ENCODE results near the gene CBY3. TPM values are rescaled to one million over a fixed set of nuclear protein-coding genes. Genes with fewer than 3 reads are reported as not detected.

Gene CBY3
- total and polyA plus RNA-seq, 2 of the 13 experiments (the other 11 are each of a cell fraction or from before 2014, with no cell fraction given): not detected

GRCh38 chr5:179697993-179698934 is 17.4 kb upstream of the CBY3 start (continued):
- no peak; the same call in 1 of the 2 replicates for TF ChIP-seq TIGD3 (CRISPR knock-in tag; IDR thresholded peaks at IDR 0.05; ENCODE audit: borderline replicate concordance)
- no peak for TF ChIP-seq RELA (CRISPR knock-in tag; IDR thresholded peaks at IDR 0.05)
- TF ChIP-seq MED8 (CRISPR knock-in tag; IDR thresholded peaks at IDR 0.05; ENCODE audit: insufficient replicate concordance): peak; percentile 71
- TF ChIP-seq ZFP36 (IDR thresholded peaks at IDR 0.05; ENCODE audit: borderline replicate concordance, low read depth, low read length, partially characterized antibody): no peak
- no peak for TF ChIP-seq DDIT3 (CRISPR knock-in tag; IDR thresholded peaks at IDR 0.05)
- no peak for TF ChIP-seq GPN1 (CRISPR knock-in tag; IDR thresholded peaks at IDR 0.05; ENCODE audit: borderline replicate concordance)
- TF ChIP-seq ZNF124 (CRISPR knock-in tag; IDR thresholded peaks at IDR 0.05): peak; percentile 13; the same call in 1 of the 2 replicates
- TF ChIP-seq CEBPZ (IDR thresholded peaks at IDR 0.05; ENCODE audit: low read length): peak; percentile 60; the same call in 1 of the 2 replicates
- peak; percentile 75; the same call in 1 of the 2 replicates for TF ChIP-seq AKAP8 (CRISPR knock-in tag; IDR thresholded peaks at IDR 0.05)
- TF ChIP-seq AKNA (CRISPR knock-in tag; IDR thresholded peaks at IDR 0.05; ENCODE audit: borderline replicate concordance): no peak
- no peak for TF ChIP-seq ZNF563 (CRISPR knock-in tag; IDR thresholded peaks at IDR 0.05)
- TF ChIP-seq ZBTB20 (CRISPR knock-in tag; IDR thresholded peaks at IDR 0.05; ENCODE audit: borderline replicate concordance, low read depth): peak; percentile 35; the same call in 1 of the 2 replicates
- no peak for TF ChIP-seq ZNF121 (CRISPR knock-in tag; IDR thresholded peaks at IDR 0.05)
- no peak for TF ChIP-seq NFIB (CRISPR knock-in tag; IDR thresholded peaks at IDR 0.05; ENCODE audit: borderline replicate concordance)
- TF ChIP-seq ZNF276 (CRISPR knock-in tag; IDR thresholded peaks at IDR 0.05; ENCODE audit: low read depth): no peak

All from HepG2 (cell line).